ENCODE data around the gene FAT1. TPM values are rescaled to one million over a fixed set of nuclear protein-coding genes. Genes with fewer than 3 reads are reported as not detected.

The FAT1 gene
- total and polyA plus RNA-seq, 4 donors, result 110 to 217 (median 171) TPM

DNA sequence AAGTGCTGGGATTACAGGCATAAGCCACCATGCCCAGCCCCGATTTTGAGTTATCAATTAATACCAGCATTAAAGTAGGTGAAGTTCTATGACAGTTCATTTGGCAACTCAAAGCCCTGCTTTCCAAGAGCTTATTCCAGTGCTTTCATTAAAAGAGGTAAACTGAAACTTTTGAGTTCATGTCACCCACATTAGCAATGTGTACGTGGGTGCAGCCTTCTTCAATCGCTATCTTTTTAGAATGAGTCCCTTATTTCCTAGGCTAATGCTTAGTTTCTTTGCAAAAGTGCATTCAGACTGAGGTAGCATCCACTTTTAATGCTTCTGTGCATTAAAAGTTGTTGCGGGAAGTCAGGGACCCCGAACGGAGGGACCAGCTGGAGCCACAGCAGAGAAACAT is 142.2 kb downstream of the FAT1 start:
- Histone ChIP-seq H3K36me3 (ENCODE audit: control insufficient read depth, insufficient read depth, low read length) (peaks cover 2% of the 10 kb centered on the region), H3K27ac (ENCODE audit: low read depth, low read length) (no peak overlapping the region), H3K27me3 (ENCODE audit: control insufficient read depth, insufficient read depth, low read length) (no peaks in the 10 kb centered on the region), H3K4me3 (ENCODE audit: low read depth, low read length) (no peak overlapping the region), H3K4me1 (ENCODE audit: control insufficient read depth, insufficient read depth, low read length) (peaks cover 4% of the 10 kb centered on the region), H3K9me3 (ENCODE audit: control insufficient read depth, insufficient read depth, low read length) (no peaks in the 10 kb centered on the region)
- no peak for DNase-seq (ENCODE audit: low read depth in 4 of 6, low spot score in 6 of 6)
- whole genome bisulfite sequencing (ENCODE audit: insufficient coverage), result 90% methylated on average over 2 of the region's 6 CpGs

- no peaks in the 10 kb centered on the region for H3K27me3 ChIP-seq (ENCODE audit: control insufficient read depth, insufficient read depth, low read length)
- no peaks in the 10 kb centered on the region for H3K36me3 ChIP-seq (ENCODE audit: control insufficient read depth, insufficient read depth, low read length)
- H3K27ac ChIP-seq (ENCODE audit: low read depth, low read length), result no peak overlapping the region
- DNase-seq (ENCODE audit: low read depth in 4 of 6, low spot score in 6 of 6), result no peak
- H3K4me3 ChIP-seq (ENCODE audit: low read depth, low read length), result no peak overlapping the region
- 100% methylated on average over 1 of the region's 1 CpG for WGBS (ENCODE audit: insufficient coverage)
- H3K9me3 ChIP-seq (ENCODE audit: control insufficient read depth, insufficient read depth, low read length), result no peaks in the 10 kb centered on the region
- peaks cover 4% of the 10 kb centered on the region for H3K4me1 ChIP-seq (ENCODE audit: control insufficient read depth, insufficient read depth, low read length)
These were observed 143.0 kb downstream of the FAT1 start for GRCh38 chr4:186580669-186581068.

DNA sequence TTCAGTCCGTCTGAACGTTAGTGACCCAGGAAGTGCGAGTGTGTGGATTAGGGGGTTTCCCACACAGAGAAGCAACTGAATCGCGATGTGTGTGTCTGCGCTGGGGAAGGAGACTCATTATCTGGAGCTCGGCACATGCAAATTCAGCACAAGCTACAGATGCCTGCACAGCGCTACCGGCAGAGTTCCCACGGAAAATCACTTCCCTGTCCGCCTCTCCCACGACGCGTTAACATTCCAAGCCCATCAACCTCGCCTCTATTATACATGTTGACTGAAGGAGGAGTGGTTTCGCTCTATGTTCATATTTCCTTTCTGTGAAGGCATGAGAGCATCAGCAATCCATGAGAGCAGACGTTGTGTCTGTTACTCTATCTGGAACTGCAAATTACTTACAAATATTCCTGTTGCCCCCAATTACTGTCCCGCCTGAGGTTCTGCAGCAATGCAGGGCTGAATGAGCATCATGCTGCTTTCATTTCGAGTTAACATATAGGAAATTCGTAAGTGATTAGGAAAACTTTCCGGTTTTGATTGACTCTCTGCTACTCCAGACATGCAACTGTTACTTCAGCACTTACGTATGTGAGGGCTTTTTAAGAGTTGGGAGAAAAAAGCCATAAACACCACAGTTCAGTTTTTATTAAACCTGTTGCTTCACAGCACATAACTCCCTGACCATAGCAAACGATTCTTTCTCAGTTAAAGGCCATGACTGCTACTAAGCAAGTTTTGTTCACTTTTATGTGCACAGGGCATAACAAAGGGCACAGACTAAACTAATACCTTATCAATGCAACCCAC is 153.3 kb downstream of the FAT1 start:
- peak overlapping the region; percentile 16 for H3K4me3 ChIP-seq (ENCODE audit: low read depth, low read length)
- peak in 2 of 6 donors; percentile 14 to 61 for DNase-seq (ENCODE audit: low read depth in 4 of 6, low spot score in 6 of 6)
- H3K27ac ChIP-seq (ENCODE audit: low read depth, low read length), result no peak overlapping the region
- peaks cover 6% of the 10 kb centered on the region for H3K4me1 ChIP-seq (ENCODE audit: control insufficient read depth, insufficient read depth, low read length)
- H3K9me3 ChIP-seq (ENCODE audit: control insufficient read depth, insufficient read depth, low read length), result no peaks in the 10 kb centered on the region
- no peaks in the 10 kb centered on the region for H3K36me3 ChIP-seq (ENCODE audit: control insufficient read depth, insufficient read depth, low read length)
- 28% methylated on average over 9 of the region's 23 CpGs for WGBS (ENCODE audit: insufficient coverage)
- peaks cover 2% of the 10 kb centered on the region for H3K27me3 ChIP-seq (ENCODE audit: control insufficient read depth, insufficient read depth, low read length)

- WGBS (ENCODE audit: insufficient coverage), result 64% methylated on average over 9 of the region's 10 CpGs
- H3K36me3 ChIP-seq (ENCODE audit: control insufficient read depth, insufficient read depth, low read length), result no peaks in the 10 kb centered on the region
- no peaks in the 10 kb centered on the region for H3K9me3 ChIP-seq (ENCODE audit: control insufficient read depth, insufficient read depth, low read length)
- H3K4me3 ChIP-seq (ENCODE audit: low read depth, low read length), result peak overlapping the region; percentile 16
- H3K27ac ChIP-seq (ENCODE audit: low read depth, low read length), result no peak overlapping the region
- peaks cover 6% of the 10 kb centered on the region for H3K4me1 ChIP-seq (ENCODE audit: control insufficient read depth, insufficient read depth, low read length)
- peaks cover 2% of the 10 kb centered on the region for H3K27me3 ChIP-seq (ENCODE audit: control insufficient read depth, insufficient read depth, low read length)
- no peak for DNase-seq (ENCODE audit: low read depth in 4 of 6, low spot score in 6 of 6)
These were observed 154.0 kb downstream of the FAT1 start for GRCh38 chr4:186569533-186570192.

- H3K4me1 ChIP-seq (ENCODE audit: control insufficient read depth, insufficient read depth, low read length), result peaks cover 6% of the 10 kb centered on the region
- no peak overlapping the region for H3K4me3 ChIP-seq (ENCODE audit: low read depth, low read length)
- no peak overlapping the region for H3K27ac ChIP-seq (ENCODE audit: low read depth, low read length)
- no peaks in the 10 kb centered on the region for H3K36me3 ChIP-seq (ENCODE audit: control insufficient read depth, insufficient read depth, low read length)
- H3K27me3 ChIP-seq (ENCODE audit: control insufficient read depth, insufficient read depth, low read length), result peaks cover 2% of the 10 kb centered on the region
- WGBS (ENCODE audit: insufficient coverage), result 85% methylated on average over 3 of the region's 7 CpGs
- peak in 1 of 6 donors; percentile 19 for DNase-seq (ENCODE audit: low read depth in 4 of 6, low spot score in 6 of 6)
- H3K9me3 ChIP-seq (ENCODE audit: control insufficient read depth, insufficient read depth, low read length), result no peaks in the 10 kb centered on the region
These were observed 157.6 kb downstream of the FAT1 start for GRCh38 chr4:186566068-186566467.

GRCh38 chr4:186563761-186564160 is 159.9 kb downstream of the FAT1 start:
- Histone ChIP-seq H3K4me3 (ENCODE audit: low read depth, low read length) (no peak overlapping the region), H3K27ac (ENCODE audit: low read depth, low read length) (no peak overlapping the region), H3K9me3 (ENCODE audit: control insufficient read depth, insufficient read depth, low read length) (peaks cover 3% of the 10 kb centered on the region), H3K36me3 (ENCODE audit: control insufficient read depth, insufficient read depth, low read length) (no peaks in the 10 kb centered on the region), H3K4me1 (ENCODE audit: control insufficient read depth, insufficient read depth, low read length) (no peaks in the 10 kb centered on the region), H3K27me3 (ENCODE audit: control insufficient read depth, insufficient read depth, low read length) (no peaks in the 10 kb centered on the region)
- no peak for DNase-seq (ENCODE audit: low read depth in 4 of 6, low spot score in 6 of 6)
- 77% methylated on average over 4 of the region's 11 CpGs for WGBS (ENCODE audit: insufficient coverage)

GRCh38 chr4:186561748-186562147 is 161.9 kb downstream of the FAT1 start:
- Histone ChIP-seq H3K4me3 (ENCODE audit: low read depth, low read length) (no peak overlapping the region), H3K4me1 (ENCODE audit: control insufficient read depth, insufficient read depth, low read length) (no peaks in the 10 kb centered on the region), H3K27me3 (ENCODE audit: control insufficient read depth, insufficient read depth, low read length) (no peaks in the 10 kb centered on the region), H3K36me3 (ENCODE audit: control insufficient read depth, insufficient read depth, low read length) (no peaks in the 10 kb centered on the region), H3K27ac (ENCODE audit: low read depth, low read length) (no peak overlapping the region), H3K9me3 (ENCODE audit: control insufficient read depth, insufficient read depth, low read length) (peaks cover 3% of the 10 kb centered on the region)
- WGBS (ENCODE audit: insufficient coverage), result no CpG with 5 or more reads among the region's 1 CpG
- DNase-seq (ENCODE audit: low read depth in 4 of 6, low spot score in 6 of 6), result peak in 1 of 6 donors; percentile 36

GRCh38 chr4:186560647-186561046 is 163.0 kb downstream of the FAT1 start:
- Histone ChIP-seq H3K27ac (ENCODE audit: low read depth, low read length) (no peak overlapping the region), H3K27me3 (ENCODE audit: control insufficient read depth, insufficient read depth, low read length) (peaks cover 3% of the 10 kb centered on the region), H3K4me1 (ENCODE audit: control insufficient read depth, insufficient read depth, low read length) (peaks cover under 1% of the 10 kb centered on the region), H3K4me3 (ENCODE audit: low read depth, low read length) (no peak overlapping the region), H3K9me3 (ENCODE audit: control insufficient read depth, insufficient read depth, low read length) (peaks cover 3% of the 10 kb centered on the region), H3K36me3 (ENCODE audit: control insufficient read depth, insufficient read depth, low read length) (no peaks in the 10 kb centered on the region)
- no peak for DNase-seq (ENCODE audit: low read depth in 4 of 6, low spot score in 6 of 6)
- WGBS (ENCODE audit: insufficient coverage), result 100% methylated on average over 1 of the region's 3 CpGs

DNA sequence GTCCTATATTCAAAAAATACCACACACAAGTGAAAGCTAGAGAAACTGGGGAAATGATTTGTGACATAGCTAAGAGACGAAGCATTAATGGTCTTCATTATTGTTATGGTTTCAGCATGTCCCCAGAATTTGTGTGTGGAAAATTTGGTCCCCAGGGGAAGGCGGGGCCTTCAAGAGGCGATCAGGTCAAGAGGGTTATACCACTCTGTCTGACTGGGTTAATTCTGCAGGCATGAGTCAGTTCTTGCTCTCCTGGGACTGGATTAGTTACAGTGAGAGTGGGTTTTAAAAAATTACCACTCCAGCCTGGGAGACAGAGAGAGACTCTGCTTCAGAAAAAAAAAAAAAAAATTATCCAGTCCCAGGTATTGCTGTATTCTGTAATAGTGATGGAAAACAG is 166.2 kb downstream of the FAT1 start:
- H3K27ac ChIP-seq (ENCODE audit: low read depth, low read length), result no peak overlapping the region
- H3K27me3 ChIP-seq (ENCODE audit: control insufficient read depth, insufficient read depth, low read length), result peaks cover 20% of the 10 kb centered on the region
- H3K36me3 ChIP-seq (ENCODE audit: control insufficient read depth, insufficient read depth, low read length), result no peaks in the 10 kb centered on the region
- peaks cover 3% of the 10 kb centered on the region for H3K9me3 ChIP-seq (ENCODE audit: control insufficient read depth, insufficient read depth, low read length)
- peaks cover 9% of the 10 kb centered on the region for H3K4me1 ChIP-seq (ENCODE audit: control insufficient read depth, insufficient read depth, low read length)
- 54% methylated on average over 3 of the region's 3 CpGs for WGBS (ENCODE audit: insufficient coverage)
- H3K4me3 ChIP-seq (ENCODE audit: low read depth, low read length), result no peak overlapping the region
- DNase-seq (ENCODE audit: low read depth in 4 of 6, low spot score in 6 of 6), result no peak

DNA sequence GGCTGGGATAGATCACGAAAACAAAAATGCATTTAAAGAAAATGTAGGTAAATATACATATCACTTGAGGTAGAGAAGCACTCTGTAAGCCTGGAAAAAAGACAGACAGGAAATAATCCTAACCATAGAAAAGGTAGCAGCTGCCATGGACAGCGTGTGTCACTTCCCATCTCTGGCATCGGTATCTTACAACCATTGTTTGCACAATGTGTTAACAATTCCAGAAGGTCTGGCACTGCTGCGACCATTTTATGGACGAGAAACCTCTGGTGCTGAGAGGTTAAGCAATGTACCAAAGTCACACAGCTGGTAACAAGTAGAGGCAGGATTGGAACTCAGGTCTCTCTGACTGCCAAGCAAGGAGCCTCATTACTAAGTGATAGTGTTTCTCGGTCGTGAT is 166.6 kb downstream of the FAT1 start:
- WGBS (ENCODE audit: insufficient coverage), result 56% methylated on average over 4 of the region's 7 CpGs
- peaks cover 9% of the 10 kb centered on the region for H3K4me1 ChIP-seq (ENCODE audit: control insufficient read depth, insufficient read depth, low read length)
- no peaks in the 10 kb centered on the region for H3K36me3 ChIP-seq (ENCODE audit: control insufficient read depth, insufficient read depth, low read length)
- H3K9me3 ChIP-seq (ENCODE audit: control insufficient read depth, insufficient read depth, low read length), result peaks cover 3% of the 10 kb centered on the region
- peaks cover 20% of the 10 kb centered on the region for H3K27me3 ChIP-seq (ENCODE audit: control insufficient read depth, insufficient read depth, low read length)
- no peak overlapping the region for H3K4me3 ChIP-seq (ENCODE audit: low read depth, low read length)
- DNase-seq (ENCODE audit: low read depth in 4 of 6, low spot score in 6 of 6), result no peak
- no peak overlapping the region for H3K27ac ChIP-seq (ENCODE audit: low read depth, low read length)
